Mesendoderm (in vitro differentiated cells): ENCODE measurements around the gene CHST11.
A peak's percentile ranks its signal among the peaks of the same experiment; 100 is the strongest.

Source experiments
- DNase-seq: peaks from one replicate; pipeline ENCODE4 v3.0.0; 2013
- H2AK5ac ChIP-seq: 2 replicates; pipeline ENCODE4 v1.6.1; 2013; ENCODE audit warnings: low read length, inconsistent platforms
- H2BK120ac ChIP-seq: 2 replicates; pipeline ENCODE4 v1.6.1; 2013; ENCODE audit warnings: low read depth, mild to moderate bottlenecking, low read length, moderate library complexity, mixed read lengths
- H2BK15ac ChIP-seq: replicated peaks from 2 replicates; pipeline ENCODE4 v1.6.1; 2013; ENCODE audit warnings: low read depth, mild to moderate bottlenecking, moderate library complexity
- H2BK5ac ChIP-seq: 2 replicates; pipeline ENCODE4 v1.6.1; 2013; ENCODE audit warnings: low read length, inconsistent platforms
- H3K18ac ChIP-seq: 2 replicates; pipeline ENCODE4 v1.6.1; 2013; ENCODE audit warnings: mild to moderate bottlenecking, low read length, mixed read lengths
- H3K23ac ChIP-seq: one replicate; pipeline ENCODE4 v1.6.1; 2013; ENCODE audit warnings: low read length
- H3K27ac ChIP-seq: 2 replicates; pipeline ENCODE4 v1.5.1; 2013; ENCODE audit warnings: low read depth, mild to moderate bottlenecking, inconsistent platforms, low read length, moderate library complexity
- H3K27me3 ChIP-seq: 2 replicates; pipeline ENCODE4 v1.6.1; 2013; ENCODE audit warnings: low read length, control low read depth, mild to moderate bottlenecking, inconsistent platforms; ENCODE audit not compliant: insufficient read depth, poor library complexity
- H3K36me3 ChIP-seq: 2 replicates; pipeline ENCODE4 v1.6.1; 2013; ENCODE audit warnings: low read length, inconsistent platforms; ENCODE audit not compliant: control insufficient read depth, insufficient read depth
- H3K4ac ChIP-seq: one replicate; pipeline ENCODE4 v1.6.1; 2013; ENCODE audit warnings: low read depth, mild to moderate bottlenecking, low read length, moderate library complexity
- H3K4me1 ChIP-seq: 2 replicates; pipeline ENCODE4 v1.6.1; 2013; ENCODE audit warnings: low read depth, low read length, inconsistent platforms; ENCODE audit not compliant: control insufficient read depth
- H3K4me2 ChIP-seq: 2 replicates; pipeline ENCODE4 v1.6.1; 2013; ENCODE audit warnings: low read length
- H3K4me3 ChIP-seq: 2 replicates; pipeline ENCODE4 v1.5.1; 2013; ENCODE audit warnings: mild to moderate bottlenecking, low read length
- H3K56ac ChIP-seq: one replicate; pipeline ENCODE4 v1.6.1; 2013; ENCODE audit warnings: low read length
- H3K79me1 ChIP-seq: 2 replicates; pipeline ENCODE4 v1.6.1; 2013; ENCODE audit warnings: low read length, inconsistent platforms
- H3K79me2 ChIP-seq: 2 replicates; pipeline ENCODE4 v1.6.1; 2013; ENCODE audit warnings: mild to moderate bottlenecking, low read length; ENCODE audit not compliant: control insufficient read depth, insufficient read depth
- H3K9ac ChIP-seq: 2 replicates; pipeline ENCODE4 v1.6.1; 2013; ENCODE audit warnings: low read length, inconsistent platforms
- H4K5ac ChIP-seq: one replicate; pipeline ENCODE4 v1.6.1; 2013; ENCODE audit warnings: low read length
- H4K8ac ChIP-seq: one replicate; pipeline ENCODE4 v1.6.1; 2013; ENCODE audit warnings: low read depth, mild to moderate bottlenecking, control low read depth, low read length, moderate library complexity
- WGBS: extraction: QIAGEN DNeasy Blood & Tissue Kit; methylation state at CpG from one replicate; pipeline ENCODE4 v1.1.7; 2013; ENCODE audit warnings: low lambda C conversion rate, missing lambda C conversion rate; ENCODE audit not compliant: insufficient coverage; ENCODE audit errors: extremely low coverage; 5-methylcytosine and 5-hydroxymethylcytosine counted together

CHST11 gene

DNA sequence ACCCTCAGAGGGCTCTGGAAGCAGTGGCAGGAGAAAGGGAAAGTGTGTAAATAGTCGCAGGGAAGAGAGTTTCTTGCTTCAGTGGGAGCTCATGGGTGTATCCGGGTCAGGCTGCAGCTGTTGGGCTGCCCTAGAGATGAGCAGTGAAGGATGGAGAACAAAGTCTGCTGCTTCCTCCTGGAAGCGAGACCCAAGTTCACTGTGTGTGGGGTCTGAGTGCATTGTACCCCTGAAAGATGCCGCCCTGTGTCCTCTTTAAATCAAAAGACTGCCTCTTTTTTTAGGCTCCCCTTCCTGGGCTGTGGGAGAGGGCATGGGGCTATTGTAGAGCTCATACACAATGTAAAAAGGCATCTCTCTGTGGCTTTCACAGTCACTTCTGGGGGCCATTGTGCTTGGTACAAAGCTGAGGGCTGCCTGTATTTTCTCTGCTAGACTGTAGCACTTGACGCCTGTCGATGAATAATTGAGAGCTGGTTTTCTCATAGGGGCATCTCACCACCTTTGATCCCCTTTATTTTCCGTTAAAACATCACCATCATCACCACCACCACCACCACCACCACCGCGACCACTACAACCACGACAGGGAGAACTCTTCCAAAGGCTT, 16.7 kb downstream of the CHST11 start:
- Histone ChIP-seq H3K27ac (no peak overlapping the region), H4K5ac (no peak overlapping the region), H3K4me1 (peaks cover 2% of the 10 kb centered on the region)

GRCh38 chr12:104475271-104475670, 18.5 kb downstream of the CHST11 start:
- Histone ChIP-seq H3K4me2 (no peak overlapping the region), H4K5ac (no peak overlapping the region), H2BK15ac (no peak overlapping the region), H2BK5ac (no peak overlapping the region), H3K23ac (no peak overlapping the region), H3K79me1 (peaks cover 2% of the 10 kb centered on the region), H4K8ac (no peak overlapping the region), H3K9ac (no peak overlapping the region), H2AK5ac (no peak overlapping the region), H3K27ac (no peak overlapping the region), H3K79me2 (no peaks in the 10 kb centered on the region), H3K18ac (no peak overlapping the region), H3K36me3 (no peaks in the 10 kb centered on the region), H3K4me1 (peaks cover 2% of the 10 kb centered on the region), H3K4ac (no peak overlapping the region), H3K27me3 (no peaks in the 10 kb centered on the region), H3K56ac (no peak overlapping the region), H3K4me3 (no peak overlapping the region), H2BK120ac (no peak overlapping the region)
- WGBS: no CpG with 5 or more reads among the region's 1 CpG
- peak; percentile 20 for DNase-seq

More for the DNA sequence above, 16.7 kb downstream of the CHST11 start:
- Histone ChIP-seq H3K36me3 (no peaks in the 10 kb centered on the region), H2BK5ac (no peak overlapping the region), H4K8ac (no peak overlapping the region), H3K4me3 (no peak overlapping the region), H3K9ac (no peak overlapping the region), H3K4me2 (no peak overlapping the region), H2BK15ac (no peak overlapping the region), H3K23ac (no peak overlapping the region), H2AK5ac (no peak overlapping the region), H3K27me3 (no peaks in the 10 kb centered on the region), H3K79me1 (peaks cover 6% of the 10 kb centered on the region), H3K18ac (no peak overlapping the region), H3K4ac (no peak overlapping the region), H2BK120ac (no peak overlapping the region), H3K79me2 (no peaks in the 10 kb centered on the region), H3K56ac (no peak overlapping the region)
- no CpG with 5 or more reads among the region's 10 CpGs for WGBS
- no peak for DNase-seq

GRCh38 chr12:104477510-104478390, 21.0 kb downstream of the CHST11 start:
- no peak for DNase-seq
- WGBS: no CpG with 5 or more reads among the region's 6 CpGs

DNA sequence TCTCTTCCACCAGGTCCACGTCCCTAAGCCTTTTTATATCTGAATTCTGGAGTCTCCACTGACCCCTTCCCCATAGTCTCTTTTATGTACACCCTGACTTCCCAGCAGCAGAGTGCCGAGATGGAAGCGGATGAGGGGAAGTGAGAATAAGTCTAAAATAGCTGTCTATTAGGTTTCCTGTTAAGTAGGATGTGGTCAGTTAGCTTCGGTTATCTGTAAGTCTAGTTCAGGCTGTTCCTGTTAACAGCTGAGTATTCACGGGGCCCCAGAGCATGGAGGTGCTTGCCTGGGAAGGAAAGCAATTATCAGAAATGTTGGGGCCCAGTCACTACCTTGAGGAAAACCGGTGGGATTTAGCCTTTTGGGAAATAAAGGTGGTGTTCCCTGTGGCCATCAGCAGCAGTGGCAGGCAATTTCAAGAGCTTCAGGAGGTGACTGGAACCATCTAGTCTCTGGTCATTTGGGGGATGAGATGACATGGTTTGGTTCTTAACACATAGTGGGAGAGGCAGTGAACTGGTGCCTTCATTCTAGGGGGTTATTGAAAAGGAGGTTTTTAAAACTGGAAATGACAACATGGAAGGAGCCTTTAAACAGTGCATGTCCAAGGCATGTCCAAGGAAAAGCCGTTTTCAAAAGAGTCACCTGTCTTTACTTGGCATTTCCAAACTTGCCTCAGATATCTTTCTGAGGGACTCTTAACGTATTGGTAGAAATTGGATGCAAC, 21.8 kb downstream of the CHST11 start:
- Histone ChIP-seq H2BK5ac (no peak overlapping the region), H2AK5ac (no peak overlapping the region), H3K27me3 (no peaks in the 10 kb centered on the region), H3K27ac (no peak overlapping the region), H3K36me3 (no peaks in the 10 kb centered on the region), H3K23ac (no peak overlapping the region), H3K4ac (no peak overlapping the region), H3K56ac (no peak overlapping the region), H3K4me3 (no peak overlapping the region), H2BK15ac (no peak overlapping the region), H3K4me1 (no peaks in the 10 kb centered on the region), H3K9ac (no peak overlapping the region), H3K18ac (no peak overlapping the region), H3K79me2 (no peaks in the 10 kb centered on the region), H3K79me1 (no peaks in the 10 kb centered on the region), H4K5ac (no peak overlapping the region), H4K8ac (no peak overlapping the region), H3K4me2 (no peak overlapping the region), H2BK120ac (no peak overlapping the region)
- WGBS: no CpG with 5 or more reads among the region's 8 CpGs
- DNase-seq: no peak

More at GRCh38 chr12:104477510-104478390, 21.0 kb downstream of the CHST11 start:
- no peak overlapping the region for H3K4me3 ChIP-seq
- H3K23ac ChIP-seq: no peak overlapping the region
- no peak overlapping the region for H4K5ac ChIP-seq
- no peak overlapping the region for H3K27ac ChIP-seq
- H3K79me2 ChIP-seq: no peaks in the 10 kb centered on the region
- no peaks in the 10 kb centered on the region for H3K27me3 ChIP-seq
- no peak overlapping the region for H2BK5ac ChIP-seq
- no peaks in the 10 kb centered on the region for H3K79me1 ChIP-seq
- H3K18ac ChIP-seq: no peak overlapping the region
- H3K4me2 ChIP-seq: no peak overlapping the region
- H2BK15ac ChIP-seq: no peak overlapping the region
- no peak overlapping the region for H3K9ac ChIP-seq
- H3K4ac ChIP-seq: no peak overlapping the region
- H3K56ac ChIP-seq: no peak overlapping the region
- H2BK120ac ChIP-seq: no peak overlapping the region
- no peaks in the 10 kb centered on the region for H3K36me3 ChIP-seq
- no peak overlapping the region for H2AK5ac ChIP-seq
- no peaks in the 10 kb centered on the region for H3K4me1 ChIP-seq
- no peak overlapping the region for H4K8ac ChIP-seq

- DNase-seq: no peak
- Histone ChIP-seq H4K5ac (no peak overlapping the region), H3K9ac (no peak overlapping the region), H2BK120ac (no peak overlapping the region), H2AK5ac (no peak overlapping the region), H3K4me1 (no peaks in the 10 kb centered on the region), H3K79me2 (no peaks in the 10 kb centered on the region), H3K23ac (no peak overlapping the region), H3K4ac (no peak overlapping the region), H3K36me3 (no peaks in the 10 kb centered on the region), H3K18ac (no peak overlapping the region), H3K27me3 (no peaks in the 10 kb centered on the region), H3K56ac (no peak overlapping the region), H3K79me1 (peaks cover 3% of the 10 kb centered on the region), H3K4me2 (no peak overlapping the region), H3K4me3 (no peak overlapping the region), H2BK5ac (no peak overlapping the region), H3K27ac (no peak overlapping the region), H4K8ac (no peak overlapping the region), H2BK15ac (no peak overlapping the region)
- WGBS: no CpG with 5 or more reads among the region's 3 CpGs
Observed at GRCh38 chr12:104479123-104479662, 22.4 kb downstream of the CHST11 start.
